ENCODE measurements around the gene SMG9.
A peak's percentile ranks its signal among the peaks of the same experiment; 100 is the strongest.
"Not testable (repeated sequence)": the region's sequence is repeated elsewhere in the genome, so short reads cannot be mapped to it uniquely, and the experiment has no call there.

SMG9 gene

DNA sequence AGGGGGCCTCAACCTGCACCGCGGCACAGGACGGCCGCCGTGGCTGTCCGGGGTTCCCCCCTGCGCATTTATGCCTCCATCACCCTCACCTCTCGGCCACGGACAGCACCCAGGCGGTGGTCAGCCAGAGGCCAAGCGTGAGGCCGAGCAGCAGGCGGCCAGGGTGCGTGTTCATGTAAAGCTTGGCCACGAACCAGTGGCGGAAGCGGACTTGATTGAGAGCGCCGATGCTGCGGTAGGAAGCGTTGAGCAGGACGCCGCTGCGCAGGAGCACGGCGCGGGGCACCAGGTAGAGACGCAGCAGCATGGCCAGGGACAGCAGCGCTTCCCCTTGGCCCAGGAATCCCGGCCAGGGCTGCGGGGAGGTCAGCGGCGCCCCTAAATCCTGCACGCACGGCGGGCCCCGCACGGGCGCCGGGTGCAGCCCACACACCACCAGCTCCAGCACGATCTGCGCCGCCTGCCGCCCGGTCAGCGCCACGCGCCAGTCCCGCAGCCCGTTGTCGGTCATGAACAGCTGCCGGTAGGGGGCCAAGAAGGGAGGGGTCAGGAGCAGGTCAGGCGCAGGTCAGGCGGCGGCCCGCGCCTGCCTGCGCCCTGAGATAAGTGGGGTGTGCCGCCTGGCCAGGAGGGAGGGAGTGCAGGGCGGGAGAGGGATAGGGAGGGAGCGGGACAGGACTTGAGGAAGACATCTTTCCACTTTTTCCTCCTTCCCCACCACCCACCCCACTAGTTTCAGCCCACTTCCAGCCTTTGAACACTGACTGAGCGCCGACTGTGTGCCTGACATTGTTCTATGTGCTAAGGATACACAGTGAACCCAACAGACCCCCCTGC lies 19.6 kb upstream of the SMG9 start:
- no peak overlapping the region for H3K4me3 Mint-ChIP-seq
- H3K9me3 Mint-ChIP-seq = no peaks in the 10 kb centered on the region
- DNase-seq (no peak), ATAC-seq (no peak)
- H3K27ac Mint-ChIP-seq = peak overlapping the region; percentile 14
- H3K27me3 Mint-ChIP-seq = no peaks in the 10 kb centered on the region
- peaks cover 37% of the 10 kb centered on the region for H3K4me1 Mint-ChIP-seq
- peaks cover 66% of the 10 kb centered on the region for H3K36me3 Mint-ChIP-seq (ENCODE audit: low read depth)

GRCh38 chr19:43773725-43774102 lies 19.0 kb upstream of the SMG9 start:
- Mint-ChIP-seq H3K27ac (no peak overlapping the region), H3K36me3 (ENCODE audit: low read depth) (peaks cover 66% of the 10 kb centered on the region), H3K4me1 (peaks cover 37% of the 10 kb centered on the region), H3K9me3 (no peaks in the 10 kb centered on the region), H3K4me3 (no peak overlapping the region), H3K27me3 (no peaks in the 10 kb centered on the region)
- ATAC-seq (no peak), DNase-seq (no peak)

GRCh38 chr19:43769256-43769655 lies 14.5 kb upstream of the SMG9 start:
- peak overlapping the region; percentile 36 for H3K27ac Mint-ChIP-seq
- H3K9me3 Mint-ChIP-seq = no peaks in the 10 kb centered on the region
- DNase-seq = no peak
- H3K4me3 Mint-ChIP-seq = no peak overlapping the region
- H3K27me3 Mint-ChIP-seq = no peaks in the 10 kb centered on the region
- H3K36me3 Mint-ChIP-seq (ENCODE audit: low read depth) = peaks cover 73% of the 10 kb centered on the region
- H3K4me1 Mint-ChIP-seq = peaks cover 49% of the 10 kb centered on the region
- ATAC-seq = no peak

DNA sequence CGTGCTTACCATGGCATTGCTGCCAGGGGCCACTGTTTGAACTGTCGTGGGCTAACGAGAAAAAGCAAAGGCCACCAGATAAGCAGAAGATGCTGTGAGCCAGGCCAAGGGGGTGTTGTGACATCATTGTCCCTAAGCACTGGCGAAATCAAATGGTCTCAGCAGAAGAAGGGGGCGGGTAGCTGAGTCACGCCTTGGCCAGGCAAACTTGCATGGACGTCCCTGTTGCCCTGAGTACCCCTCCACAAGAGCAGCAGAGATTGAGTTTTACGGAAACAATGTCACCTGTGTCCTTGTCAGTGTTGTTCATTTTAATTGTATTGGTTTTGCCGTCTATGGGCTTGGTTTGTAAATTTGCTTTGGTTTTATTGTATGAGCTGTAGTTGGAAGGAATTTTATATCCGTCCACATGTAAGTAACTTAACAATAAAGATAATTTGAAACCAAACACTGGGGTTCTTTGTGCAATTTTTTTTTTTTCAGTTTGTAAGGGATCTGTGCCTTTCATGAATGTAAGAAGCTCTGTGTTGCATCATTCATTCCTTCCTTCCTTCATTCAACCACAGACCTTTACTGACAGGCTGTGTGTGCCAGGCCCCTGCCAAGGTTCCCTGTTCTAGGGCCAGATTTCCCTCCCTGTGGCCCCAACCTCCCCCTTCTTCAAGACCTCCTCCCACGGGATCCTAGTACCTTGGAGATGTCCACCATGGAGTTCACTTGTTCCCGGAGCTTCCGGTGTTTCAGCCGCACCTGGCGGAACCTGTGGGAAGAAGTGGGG lies 13.7 kb upstream of the SMG9 start:
- H3K4me3 Mint-ChIP-seq = no peak overlapping the region
- H3K9me3 Mint-ChIP-seq = no peaks in the 10 kb centered on the region
- peak overlapping the region; percentile 54 for H3K27ac Mint-ChIP-seq
- H3K36me3 Mint-ChIP-seq (ENCODE audit: low read depth) = peaks cover 74% of the 10 kb centered on the region
- DNase-seq = no peak
- ATAC-seq = no peak
- H3K4me1 Mint-ChIP-seq = peaks cover 56% of the 10 kb centered on the region
- no peaks in the 10 kb centered on the region for H3K27me3 Mint-ChIP-seq

GRCh38 chr19:43767818-43768217 lies 13.1 kb upstream of the SMG9 start:
- H3K27me3 Mint-ChIP-seq = no peaks in the 10 kb centered on the region
- H3K4me3 Mint-ChIP-seq = no peak overlapping the region
- H3K27ac Mint-ChIP-seq = peak overlapping the region; percentile 87
- H3K9me3 Mint-ChIP-seq = no peaks in the 10 kb centered on the region
- peaks cover 62% of the 10 kb centered on the region for H3K4me1 Mint-ChIP-seq
- ATAC-seq (no peak), DNase-seq (no peak)
- H3K36me3 Mint-ChIP-seq (ENCODE audit: low read depth) = peaks cover 69% of the 10 kb centered on the region

DNA sequence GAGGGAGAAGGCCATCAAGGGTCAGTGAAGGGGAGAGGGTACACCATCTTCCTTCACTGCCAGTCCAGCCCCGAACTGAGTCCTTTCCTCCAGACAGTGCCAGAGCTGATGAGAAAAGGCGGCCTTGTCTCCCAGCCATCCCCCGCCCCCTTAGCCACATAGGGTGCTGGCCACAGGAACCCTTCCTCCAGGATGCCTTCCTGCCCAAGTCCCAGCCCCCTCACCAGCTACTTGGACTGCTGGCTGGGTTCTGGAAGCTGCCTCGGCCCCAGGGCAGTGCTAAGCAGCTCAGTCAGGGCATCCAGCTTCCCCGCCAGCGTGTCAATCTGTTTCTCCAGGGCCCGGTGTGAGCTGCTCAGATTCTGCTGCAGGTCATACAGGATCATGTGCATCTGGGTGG lies 12.6 kb upstream of the SMG9 start:
- H3K4me1 Mint-ChIP-seq = peaks cover 68% of the 10 kb centered on the region
- peaks cover 64% of the 10 kb centered on the region for H3K36me3 Mint-ChIP-seq (ENCODE audit: low read depth)
- no peaks in the 10 kb centered on the region for H3K9me3 Mint-ChIP-seq
- peak overlapping the region; percentile 87 for H3K27ac Mint-ChIP-seq
- ATAC-seq (no peak), DNase-seq (no peak)
- H3K4me3 Mint-ChIP-seq = no peak overlapping the region
- no peaks in the 10 kb centered on the region for H3K27me3 Mint-ChIP-seq

DNA sequence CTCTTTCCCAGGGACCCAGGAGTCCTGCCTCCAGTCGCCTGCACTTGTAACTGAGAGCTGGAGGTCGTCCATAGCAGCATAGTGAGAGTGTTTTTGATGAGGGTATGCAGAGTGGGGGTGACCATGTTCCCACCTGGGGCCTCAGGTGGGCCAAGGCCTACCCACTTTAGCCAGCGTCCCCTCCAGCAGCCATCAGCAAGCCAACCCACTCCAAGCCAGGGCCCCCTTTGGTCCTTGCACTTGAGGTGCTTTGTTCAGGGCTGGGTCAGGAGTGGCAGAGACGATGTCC lies 11.9 kb upstream of the SMG9 start:
- Mint-ChIP-seq H3K36me3 (ENCODE audit: low read depth) (peaks cover 62% of the 10 kb centered on the region), H3K9me3 (no peaks in the 10 kb centered on the region), H3K27me3 (no peaks in the 10 kb centered on the region), H3K4me1 (peaks cover 72% of the 10 kb centered on the region), H3K4me3 (peak overlapping the region; percentile 61), H3K27ac (peak overlapping the region; percentile 87)
- ATAC-seq (no peak), DNase-seq (no peak)

DNA sequence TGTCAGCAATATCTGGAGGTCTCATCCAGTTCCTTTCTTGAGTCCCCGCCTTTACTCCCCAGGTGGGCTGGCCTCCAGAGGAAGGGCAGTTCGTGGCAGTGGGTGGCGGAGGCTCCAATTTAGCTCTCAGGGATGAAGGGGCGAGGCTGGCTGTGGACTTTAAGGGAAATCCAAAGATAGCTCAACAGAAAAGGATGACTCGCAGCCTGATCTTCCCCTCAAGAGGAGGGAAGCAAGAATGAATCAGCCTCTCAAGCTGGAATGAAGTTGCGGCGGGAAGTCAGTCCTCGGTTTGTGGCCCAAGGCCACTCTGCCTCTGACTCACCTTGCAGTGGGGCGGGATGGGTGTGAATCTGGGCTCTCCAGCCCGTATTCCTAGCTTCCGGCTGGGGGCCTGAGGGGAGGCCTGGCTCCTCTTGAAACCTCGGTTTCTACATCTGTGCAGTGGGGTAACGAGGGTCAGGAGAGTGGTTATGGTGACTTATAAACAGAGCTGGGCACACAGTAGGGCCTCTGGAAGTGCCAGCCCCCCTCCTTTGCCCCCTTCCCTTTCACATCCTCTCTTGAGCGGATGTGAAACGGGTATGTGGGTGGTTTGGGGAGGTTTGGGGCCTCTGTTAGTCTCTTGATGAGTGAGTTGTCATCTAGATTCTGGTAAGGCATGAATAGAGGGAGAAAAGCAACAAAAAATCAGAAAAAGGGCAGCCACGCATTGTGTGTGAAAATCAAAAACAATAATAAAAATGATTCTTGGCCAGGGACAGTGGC lies 10.5 kb upstream of the SMG9 start:
- ATAC-seq (peak; percentile 85), DNase-seq (peak; percentile 83)
- no peaks in the 10 kb centered on the region for H3K9me3 Mint-ChIP-seq
- peaks cover 52% of the 10 kb centered on the region for H3K36me3 Mint-ChIP-seq (ENCODE audit: low read depth)
- peaks cover 74% of the 10 kb centered on the region for H3K4me1 Mint-ChIP-seq
- peak overlapping the region; percentile 87 for H3K27ac Mint-ChIP-seq
- H3K4me3 Mint-ChIP-seq = peak overlapping the region; percentile 61
- no peaks in the 10 kb centered on the region for H3K27me3 Mint-ChIP-seq

- ATAC-seq, H3K9me3 Mint-ChIP-seq, H3K27me3 Mint-ChIP-seq, DNase-seq: not testable (repeated sequence)
- Mint-ChIP-seq H3K27ac (peak overlapping the region; percentile 87), H3K36me3 (ENCODE audit: low read depth) (peaks cover 48% of the 10 kb centered on the region), H3K4me3 (peak overlapping the region; percentile 61), H3K4me1 (peaks cover 75% of the 10 kb centered on the region)
These were observed 9.9 kb upstream of the SMG9 start for GRCh38 chr19:43764684-43765083.

GRCh38 chr19:43763473-43763939 lies 8.7 kb upstream of the SMG9 start:
- H3K27me3 Mint-ChIP-seq = no peaks in the 10 kb centered on the region
- peak; percentile 53 for DNase-seq
- H3K27ac Mint-ChIP-seq = peak overlapping the region; percentile 77
- peaks cover 38% of the 10 kb centered on the region for H3K36me3 Mint-ChIP-seq (ENCODE audit: low read depth)
- peak overlapping the region; percentile 36 for H3K4me3 Mint-ChIP-seq
- peak; percentile 17 for ATAC-seq
- no peaks in the 10 kb centered on the region for H3K9me3 Mint-ChIP-seq
- H3K4me1 Mint-ChIP-seq = peaks cover 78% of the 10 kb centered on the region

GRCh38 chr19:43762814-43763213 lies 8.1 kb upstream of the SMG9 start:
- H3K4me1 Mint-ChIP-seq = peaks cover 77% of the 10 kb centered on the region
- H3K27me3 Mint-ChIP-seq = no peaks in the 10 kb centered on the region
- no peaks in the 10 kb centered on the region for H3K9me3 Mint-ChIP-seq
- H3K27ac Mint-ChIP-seq = peak overlapping the region; percentile 23
- no peak for ATAC-seq
- no peak overlapping the region for H3K4me3 Mint-ChIP-seq
- DNase-seq = no peak
- peaks cover 34% of the 10 kb centered on the region for H3K36me3 Mint-ChIP-seq (ENCODE audit: low read depth)

GRCh38 chr19:43760941-43761340 lies 6.2 kb upstream of the SMG9 start:
- Mint-ChIP-seq H3K4me1 (peaks cover 75% of the 10 kb centered on the region), H3K4me3 (no peak overlapping the region), H3K36me3 (ENCODE audit: low read depth) (peaks cover 29% of the 10 kb centered on the region), H3K9me3 (no peaks in the 10 kb centered on the region), H3K27ac (no peak overlapping the region), H3K27me3 (no peaks in the 10 kb centered on the region)
- DNase-seq (no peak), ATAC-seq (no peak)

DNA sequence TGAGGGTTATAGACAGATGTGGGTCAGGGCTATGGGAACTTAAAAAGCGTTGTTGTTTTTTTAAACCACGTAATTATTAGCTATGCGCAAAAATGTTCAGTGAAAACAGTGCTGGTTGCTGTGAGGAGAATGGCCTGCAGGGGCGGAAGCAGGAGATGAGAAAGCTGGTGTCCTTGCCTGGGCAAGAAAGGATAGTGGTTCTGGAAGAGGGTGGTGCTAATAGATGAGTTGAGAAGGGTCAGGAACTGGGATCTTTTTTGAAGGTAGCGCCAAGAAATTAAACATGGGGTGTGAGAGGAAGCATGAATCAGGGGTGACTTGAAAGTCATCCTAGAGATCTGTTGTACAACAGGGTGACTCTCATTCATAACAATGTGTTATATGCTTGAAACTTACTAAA lies 4.8 kb upstream of the SMG9 start:
- no peak overlapping the region for H3K27ac Mint-ChIP-seq
- no peak overlapping the region for H3K4me3 Mint-ChIP-seq
- peaks cover 74% of the 10 kb centered on the region for H3K4me1 Mint-ChIP-seq
- H3K9me3 Mint-ChIP-seq = no peaks in the 10 kb centered on the region
- peaks cover 8% of the 10 kb centered on the region for H3K27me3 Mint-ChIP-seq
- DNase-seq (no peak), ATAC-seq (no peak)
- peaks cover 30% of the 10 kb centered on the region for H3K36me3 Mint-ChIP-seq (ENCODE audit: low read depth)

GRCh38 chr19:43755256-43755801 lies 567 bp upstream of the SMG9 start:
- Mint-ChIP-seq H3K4me1 (peaks cover 76% of the 10 kb centered on the region), H3K27me3 (peaks cover 9% of the 10 kb centered on the region), H3K9me3 (no peaks in the 10 kb centered on the region), H3K27ac (peak overlapping the region; percentile 100), H3K36me3 (ENCODE audit: low read depth) (peaks cover 41% of the 10 kb centered on the region), H3K4me3 (peak overlapping the region; percentile 99)
- DNase-seq = peak; percentile 87
- ATAC-seq = no peak

Data from activated naive CD8-positive, alpha-beta T cell treated with anti-CD3 and anti-CD28 coated beads, Interleukin-2, amount 50 U/mL, for 24 hours (primary cell).